GM23338 (cell line): Measurements from ENCODE around the gene VMO1.

Experiments
- CREB1 ChIP-seq: fragments of 250-450 bp; sonication (Bioruptor Pico); IDR thresholded peaks from 2 replicates; pipeline ENCODE4 v1.5.0; 2020; ENCODE audit warnings: low read depth, mild to moderate bottlenecking, moderate library complexity
- CTCF ChIP-seq, 2 experiments: fragments of 200-600 bp in 1 of 2; sonication (generic) in 1 of 2; conservative IDR thresholded peaks; 2 replicates each; pipeline versions ENCODE4 v1.5.1 to v1.6.1; 2016 to 2017; ENCODE audit warnings: antibody characterized with exemption in 2 of 2, low read depth in 2 of 2, mild to moderate bottlenecking in 2 of 2, moderate library complexity in 1 of 2
- POLR2AphosphoS5 ChIP-seq: IDR thresholded peaks from 2 replicates; pipeline ENCODE4 v1.6.1; 2016; ENCODE audit warnings: antibody characterized with exemption, low read depth
- ZNF462 ChIP-seq: fragments of 250-450 bp; sonication (Bioruptor Pico); IDR thresholded peaks from 2 replicates; pipeline ENCODE4 v1.5.0; 2020; ENCODE audit warnings: mild to moderate bottlenecking, moderate library complexity

- TF ChIP-seq CTCF (conservative IDR thresholded peaks at IDR 0.05; ENCODE audit: low read depth in 2 of 2) (peak; percentile 50 to 69), CREB1 (CRISPR knock-in tag) (no peak), ZNF462 (CRISPR knock-in tag) (no peak), POLR2AphosphoS5 (no peak)
Measured at GRCh38 chr17:4815043-4815675, 29.0 kb upstream of the VMO1 start.
